Stimulated activated memory B cell treated with anti-CD40 and anti-IgM and Interleukin-4, amounts not matched to agents 10 μg/mL and 1 μg/mL and 100 μg/mL, for 72 hours (primary cell): Measurements from ENCODE around the gene RNF217.
A peak's percentile ranks its signal among the peaks of the same experiment; 100 is the strongest.

Experiments
- ATAC-seq: fragments of 150-1000 bp; cut with Tn5 transposase; 2 replicates; pipeline ENCODE4 v1.10.0; 2021
- H3K27ac Mint-ChIP-seq: one replicate; pipeline ENCODE4 v1.8.0; 2022; ENCODE audit warnings: mild to moderate bottlenecking, mixed read lengths
- H3K27me3 Mint-ChIP-seq: one replicate; pipeline ENCODE4 v1.8.0; 2022; ENCODE audit warnings: mixed read lengths
- H3K36me3 Mint-ChIP-seq: one replicate; pipeline ENCODE4 v1.8.0; 2022; ENCODE audit warnings: mixed read lengths
- H3K4me1 Mint-ChIP-seq: one replicate; pipeline ENCODE4 v1.8.0; 2022; ENCODE audit warnings: mixed read lengths
- H3K4me3 Mint-ChIP-seq: one replicate; pipeline ENCODE4 v1.8.0; 2022; ENCODE audit warnings: mild to moderate bottlenecking, moderate library complexity, mixed read lengths
- H3K9me3 Mint-ChIP-seq: one replicate; pipeline ENCODE4 v1.8.0; 2022; ENCODE audit warnings: mixed read lengths

The RNF217 gene

DNA sequence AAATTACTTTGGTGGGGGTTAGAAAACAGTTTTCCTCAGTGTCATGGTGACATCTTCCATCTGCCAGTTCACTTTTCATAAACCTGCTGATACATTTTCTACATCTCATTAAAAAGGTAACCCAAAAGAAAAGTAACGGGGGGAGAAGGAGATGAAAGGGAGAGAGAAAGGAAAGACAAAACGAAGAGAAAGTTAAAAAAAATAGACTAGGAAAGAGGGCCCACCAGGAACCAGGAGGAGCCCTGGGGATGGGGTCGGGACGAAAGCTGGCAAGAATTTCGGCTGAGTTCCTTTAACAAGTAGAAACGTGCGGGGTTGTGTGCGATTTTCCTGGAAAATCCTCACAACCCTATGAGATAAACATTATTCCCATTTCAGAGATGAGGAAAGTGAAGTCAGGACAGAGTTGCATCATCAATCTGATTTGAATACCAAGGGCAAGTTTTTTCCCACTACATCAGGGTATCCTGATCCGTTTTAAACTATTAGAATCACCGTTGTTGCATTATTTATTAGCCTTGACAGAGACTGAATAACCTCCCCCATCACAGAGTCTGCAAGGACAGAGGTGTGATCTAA is 137.9 kb downstream of the RNF217 start:
- peaks cover 8% of the 10 kb centered on the region for H3K4me1 Mint-ChIP-seq
- no peak for ATAC-seq
- no peaks in the 10 kb centered on the region for H3K36me3 Mint-ChIP-seq
- peaks cover 24% of the 10 kb centered on the region for H3K27me3 Mint-ChIP-seq
- no peak overlapping the region for H3K27ac Mint-ChIP-seq
- H3K4me3 Mint-ChIP-seq = peak overlapping the region; percentile 62
- H3K9me3 Mint-ChIP-seq = no peaks in the 10 kb centered on the region

DNA sequence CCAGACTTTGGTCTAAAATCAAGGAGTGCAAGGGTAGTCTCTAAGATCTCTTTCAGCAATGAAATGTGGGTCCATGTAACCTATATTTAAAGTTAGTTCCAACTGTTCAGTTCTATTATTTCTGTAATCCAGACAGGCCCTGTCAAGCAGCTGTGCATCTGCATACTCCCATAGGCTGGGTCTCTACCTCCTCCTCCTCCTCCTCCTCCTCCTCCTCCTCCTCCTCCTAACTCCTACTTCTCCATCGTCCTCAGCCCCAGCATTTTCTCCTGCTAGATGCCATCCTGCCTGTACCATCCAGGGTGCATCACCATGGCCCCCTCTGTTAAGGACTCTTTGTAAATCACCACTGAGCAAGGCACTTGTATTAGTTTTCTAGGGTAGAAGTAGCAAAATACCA is 138.9 kb downstream of the RNF217 start:
- no peaks in the 10 kb centered on the region for H3K36me3 Mint-ChIP-seq
- H3K27ac Mint-ChIP-seq = no peak overlapping the region
- H3K27me3 Mint-ChIP-seq = peaks cover 24% of the 10 kb centered on the region
- H3K4me3 Mint-ChIP-seq = no peak overlapping the region
- H3K9me3 Mint-ChIP-seq = no peaks in the 10 kb centered on the region
- peaks cover 8% of the 10 kb centered on the region for H3K4me1 Mint-ChIP-seq
- ATAC-seq = no peak

DNA sequence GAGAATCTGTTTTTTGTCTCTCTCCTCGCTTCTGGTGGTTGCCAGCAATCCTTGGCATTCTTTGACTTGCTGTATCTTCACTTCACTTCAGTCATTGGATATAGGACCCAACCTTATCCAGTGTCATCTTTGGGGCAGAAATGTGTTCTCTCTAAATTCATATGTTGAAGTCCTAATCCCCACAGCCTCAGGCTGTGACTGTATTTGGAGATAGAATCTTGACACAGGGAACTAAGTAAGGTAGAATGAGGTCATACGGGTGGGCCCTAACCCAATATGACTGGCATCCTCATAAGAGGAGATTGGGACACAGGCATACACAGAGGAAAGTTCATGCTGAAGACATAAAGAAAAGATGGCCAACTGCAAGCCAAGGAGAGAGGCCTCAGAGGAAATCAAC is 139.4 kb downstream of the RNF217 start:
- Mint-ChIP-seq H3K4me1 (peaks cover 8% of the 10 kb centered on the region), H3K27ac (no peak overlapping the region), H3K4me3 (no peak overlapping the region), H3K36me3 (no peaks in the 10 kb centered on the region), H3K9me3 (no peaks in the 10 kb centered on the region), H3K27me3 (peaks cover 21% of the 10 kb centered on the region)
- no peak for ATAC-seq

DNA sequence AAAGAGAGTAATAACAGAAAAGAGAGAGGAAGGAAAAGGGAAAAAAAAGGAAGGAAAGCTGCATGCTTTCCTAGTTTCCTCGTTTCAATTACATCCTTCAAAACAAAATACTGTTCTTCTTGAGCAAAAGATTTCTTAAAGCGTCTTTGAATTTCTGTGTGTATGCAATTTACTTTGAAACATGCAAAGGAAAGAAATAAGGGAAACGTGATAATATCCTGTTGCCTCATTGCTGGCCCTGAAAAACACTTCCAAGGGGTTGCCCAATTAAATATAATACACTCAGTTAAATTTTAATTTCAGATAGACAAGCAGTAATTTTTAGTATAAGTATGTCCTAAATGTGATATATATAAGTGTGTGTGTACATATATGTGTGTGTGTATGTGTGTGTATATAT is 140.2 kb downstream of the RNF217 start:
- Mint-ChIP-seq H3K4me1 (peaks cover 8% of the 10 kb centered on the region), H3K9me3 (no peaks in the 10 kb centered on the region), H3K36me3 (no peaks in the 10 kb centered on the region), H3K27ac (no peak overlapping the region), H3K4me3 (no peak overlapping the region), H3K27me3 (peaks cover 15% of the 10 kb centered on the region)
- no peak for ATAC-seq

DNA sequence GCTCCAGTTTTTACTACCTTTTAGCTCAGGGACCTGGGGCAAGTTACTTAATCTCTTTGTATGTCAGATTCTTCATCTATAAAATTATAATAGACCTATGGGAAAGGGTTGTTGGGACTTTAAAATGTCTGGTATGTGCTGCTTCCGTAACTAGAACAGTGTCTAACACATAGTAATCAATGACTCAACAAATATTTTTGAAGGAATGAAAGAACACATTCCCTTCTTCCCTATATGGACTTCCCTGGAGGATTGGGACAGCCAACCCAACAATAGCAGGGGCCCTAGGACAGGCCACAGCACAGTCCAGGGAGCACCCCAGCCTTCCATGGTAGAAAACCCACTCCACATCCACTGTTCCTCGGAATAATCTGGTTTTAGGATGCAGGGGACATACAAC is 140.7 kb downstream of the RNF217 start:
- no peak for ATAC-seq
- Mint-ChIP-seq H3K4me3 (no peak overlapping the region), H3K27me3 (peaks cover 15% of the 10 kb centered on the region), H3K27ac (no peak overlapping the region), H3K4me1 (peaks cover 8% of the 10 kb centered on the region), H3K36me3 (no peaks in the 10 kb centered on the region), H3K9me3 (no peaks in the 10 kb centered on the region)

DNA sequence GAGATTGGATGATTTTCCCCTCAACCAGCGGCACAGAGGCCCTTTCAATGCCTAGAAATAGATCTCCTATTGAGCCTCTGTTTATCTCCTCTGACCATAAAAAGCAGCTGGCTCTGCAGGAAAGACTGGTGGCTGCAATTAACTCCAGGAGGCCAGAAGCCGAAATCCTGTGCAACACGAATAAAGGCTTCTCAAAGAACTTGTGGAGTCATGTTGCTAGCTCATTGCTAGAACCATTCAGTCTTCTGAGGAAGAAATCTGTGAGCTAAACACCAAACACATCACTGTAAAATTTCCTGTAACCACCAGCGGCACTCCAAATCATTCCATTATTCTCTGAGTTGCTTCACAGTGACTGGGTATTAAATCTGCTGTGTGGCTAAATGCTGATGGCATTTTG is 142.2 kb downstream of the RNF217 start:
- Mint-ChIP-seq H3K4me3 (no peak overlapping the region), H3K27ac (no peak overlapping the region), H3K27me3 (peaks cover 12% of the 10 kb centered on the region), H3K4me1 (peaks cover 8% of the 10 kb centered on the region), H3K9me3 (peaks cover 4% of the 10 kb centered on the region), H3K36me3 (no peaks in the 10 kb centered on the region)
- ATAC-seq = no peak

DNA sequence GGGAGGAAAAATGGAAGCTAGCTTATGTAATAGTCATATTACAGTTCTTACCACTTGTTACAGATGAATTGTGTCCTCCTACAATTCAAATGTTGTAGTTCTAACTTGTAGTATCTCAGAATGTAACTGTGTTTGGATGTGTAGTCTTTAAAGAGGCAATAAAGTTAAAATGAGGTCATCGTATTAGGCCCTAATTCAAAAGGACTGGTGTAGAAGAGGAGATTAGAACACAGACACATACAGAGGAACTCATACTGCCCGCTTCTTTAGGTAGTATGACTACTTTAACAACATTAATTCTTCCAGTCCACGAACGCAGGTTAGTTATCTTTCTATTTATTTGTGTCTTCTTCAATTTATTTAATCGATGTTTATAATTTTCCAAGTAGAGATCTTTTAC is 144.8 kb downstream of the RNF217 start:
- no peaks in the 10 kb centered on the region for H3K36me3 Mint-ChIP-seq
- peaks cover 21% of the 10 kb centered on the region for H3K9me3 Mint-ChIP-seq
- no peak overlapping the region for H3K4me3 Mint-ChIP-seq
- H3K4me1 Mint-ChIP-seq = no peaks in the 10 kb centered on the region
- no peak overlapping the region for H3K27ac Mint-ChIP-seq
- ATAC-seq = no peak
- no peaks in the 10 kb centered on the region for H3K27me3 Mint-ChIP-seq

DNA sequence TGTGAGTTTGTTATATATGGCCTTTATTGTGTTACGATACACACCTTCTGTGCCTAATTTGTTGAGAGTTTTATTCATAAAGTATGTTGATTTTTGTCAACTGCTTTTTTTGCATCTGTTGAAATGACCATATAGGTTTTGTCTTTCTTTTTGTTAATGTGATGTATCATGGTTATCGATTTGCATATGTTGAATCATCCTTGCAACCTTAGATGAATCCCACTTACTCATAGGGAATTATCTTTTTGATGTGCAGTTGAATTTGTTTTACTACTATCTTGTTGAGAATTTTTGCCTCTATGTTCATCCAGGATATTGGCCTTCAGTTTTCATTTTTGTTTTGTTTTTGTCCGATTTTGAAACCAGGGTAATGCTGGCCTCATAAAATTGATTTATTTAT is 145.7 kb downstream of the RNF217 start:
- no peak overlapping the region for H3K27ac Mint-ChIP-seq
- H3K4me3 Mint-ChIP-seq = no peak overlapping the region
- no peaks in the 10 kb centered on the region for H3K4me1 Mint-ChIP-seq
- peaks cover 27% of the 10 kb centered on the region for H3K9me3 Mint-ChIP-seq
- ATAC-seq = no peak
- H3K36me3 Mint-ChIP-seq = no peaks in the 10 kb centered on the region
- H3K27me3 Mint-ChIP-seq = no peaks in the 10 kb centered on the region

DNA sequence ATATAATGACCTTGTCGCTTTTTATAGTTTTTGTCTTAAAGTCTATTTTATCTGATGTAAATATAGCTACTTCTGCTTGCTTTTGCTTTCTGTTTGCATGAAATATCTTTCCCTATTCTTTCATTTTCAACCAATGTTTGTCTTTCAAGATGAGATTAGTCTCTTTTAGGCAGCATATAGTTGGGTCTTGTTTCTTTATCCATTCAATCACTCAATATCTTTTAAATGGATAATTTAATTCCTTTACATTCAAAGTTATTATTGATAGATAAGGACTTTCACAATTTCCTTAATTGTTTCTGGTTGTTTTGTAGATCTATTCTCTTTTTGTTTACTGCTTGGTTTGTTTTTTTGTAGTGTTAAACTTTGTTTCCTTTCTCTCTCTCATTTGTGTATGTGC is 147.8 kb downstream of the RNF217 start:
- H3K27me3 Mint-ChIP-seq = no peaks in the 10 kb centered on the region
- peaks cover 27% of the 10 kb centered on the region for H3K9me3 Mint-ChIP-seq
- H3K4me1 Mint-ChIP-seq = no peaks in the 10 kb centered on the region
- H3K36me3 Mint-ChIP-seq = no peaks in the 10 kb centered on the region
- ATAC-seq = no peak
- no peak overlapping the region for H3K27ac Mint-ChIP-seq
- no peak overlapping the region for H3K4me3 Mint-ChIP-seq

DNA sequence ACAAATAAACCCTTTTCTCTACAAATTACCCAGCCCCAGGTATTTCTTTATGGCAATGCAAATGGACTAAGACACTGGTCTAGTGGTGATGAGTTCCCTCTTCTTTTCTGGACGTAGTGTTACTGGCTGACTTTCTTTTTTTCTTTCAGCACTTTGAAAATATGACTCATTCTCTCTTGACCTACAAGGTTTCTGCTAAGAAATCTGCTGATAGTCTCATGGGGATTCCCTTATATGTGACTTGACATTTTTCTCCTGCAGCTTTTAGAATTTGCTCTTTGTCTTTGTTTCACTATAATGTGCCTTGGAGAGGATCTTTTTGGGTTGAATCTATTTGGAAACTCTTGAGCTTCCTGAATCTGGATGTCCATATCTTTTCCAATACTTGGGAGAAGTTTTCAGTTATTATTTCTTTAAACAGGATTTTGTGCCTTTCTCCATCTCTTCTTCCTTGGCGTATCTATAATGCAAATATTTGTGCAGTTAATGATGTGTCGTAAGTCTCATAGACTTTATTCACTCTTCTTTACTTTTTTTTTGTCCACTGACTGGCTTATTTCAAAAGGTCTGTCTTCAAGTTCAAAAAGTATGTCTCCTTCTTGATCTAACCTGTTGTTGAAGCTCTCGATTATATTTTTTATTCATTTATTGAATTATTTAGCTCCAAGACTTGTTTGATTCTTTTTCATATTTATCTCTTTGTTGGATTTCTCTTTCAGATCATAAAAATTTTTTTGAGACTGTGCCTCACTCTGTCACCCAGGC is 149.2 kb downstream of the RNF217 start:
- Mint-ChIP-seq H3K9me3 (peaks cover 27% of the 10 kb centered on the region), H3K27ac (no peak overlapping the region), H3K4me1 (no peaks in the 10 kb centered on the region), H3K27me3 (no peaks in the 10 kb centered on the region), H3K4me3 (no peak overlapping the region), H3K36me3 (no peaks in the 10 kb centered on the region)
- ATAC-seq = no peak

DNA sequence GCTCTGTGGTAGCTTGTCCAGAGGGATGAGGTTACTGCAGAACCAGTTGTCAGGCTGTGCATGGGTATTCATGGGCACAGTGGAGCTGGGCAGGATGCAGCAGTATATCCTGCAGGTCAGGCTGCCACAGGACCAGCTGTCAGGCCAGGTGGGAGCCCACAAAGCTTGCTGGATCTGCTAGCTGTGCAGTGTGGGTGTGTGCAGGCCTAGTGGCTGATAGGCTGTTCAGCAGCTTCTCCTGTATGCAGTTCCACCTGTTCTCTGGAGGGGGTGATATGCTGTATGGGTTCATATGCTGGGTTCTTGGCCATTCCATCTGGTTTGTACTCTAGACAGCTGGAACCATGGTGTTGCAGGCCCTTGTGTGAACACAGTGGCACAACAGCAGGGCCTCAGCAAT is 150.7 kb downstream of the RNF217 start:
- Mint-ChIP-seq H3K9me3 (peaks cover 27% of the 10 kb centered on the region), H3K27ac (no peak overlapping the region), H3K4me1 (no peaks in the 10 kb centered on the region), H3K27me3 (no peaks in the 10 kb centered on the region), H3K36me3 (no peaks in the 10 kb centered on the region), H3K4me3 (no peak overlapping the region)
- ATAC-seq = no peak

DNA sequence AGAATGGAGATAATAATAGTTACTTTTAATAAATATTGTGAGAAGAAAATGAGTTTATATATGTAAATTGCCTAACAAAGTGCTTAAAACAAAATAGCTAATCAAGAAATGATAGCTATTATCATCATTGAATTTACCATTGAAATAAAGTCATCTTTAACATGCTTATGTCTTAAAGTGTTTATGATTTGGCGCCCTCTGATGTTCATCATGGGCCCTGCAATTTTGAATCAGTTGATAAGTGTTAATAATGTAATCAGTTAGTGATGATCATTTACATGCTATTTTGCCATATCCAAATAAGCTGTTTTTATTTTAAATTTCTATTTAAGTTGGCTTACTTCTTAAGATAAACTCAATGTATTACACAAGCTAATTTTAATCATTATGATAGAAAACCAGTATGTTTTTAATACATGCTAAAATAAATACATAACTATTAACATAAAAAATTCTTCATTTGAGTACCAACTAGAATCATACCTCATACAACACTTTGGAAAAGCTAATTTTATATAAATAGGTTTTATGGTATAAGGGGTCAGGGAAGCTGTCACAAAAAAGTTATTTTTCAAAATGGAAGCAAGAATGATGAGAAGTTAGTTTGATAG is 152.1 kb downstream of the RNF217 start:
- Mint-ChIP-seq H3K4me1 (no peaks in the 10 kb centered on the region), H3K27me3 (no peaks in the 10 kb centered on the region), H3K9me3 (peaks cover 23% of the 10 kb centered on the region), H3K27ac (no peak overlapping the region), H3K36me3 (no peaks in the 10 kb centered on the region), H3K4me3 (no peak overlapping the region)
- no peak for ATAC-seq

DNA sequence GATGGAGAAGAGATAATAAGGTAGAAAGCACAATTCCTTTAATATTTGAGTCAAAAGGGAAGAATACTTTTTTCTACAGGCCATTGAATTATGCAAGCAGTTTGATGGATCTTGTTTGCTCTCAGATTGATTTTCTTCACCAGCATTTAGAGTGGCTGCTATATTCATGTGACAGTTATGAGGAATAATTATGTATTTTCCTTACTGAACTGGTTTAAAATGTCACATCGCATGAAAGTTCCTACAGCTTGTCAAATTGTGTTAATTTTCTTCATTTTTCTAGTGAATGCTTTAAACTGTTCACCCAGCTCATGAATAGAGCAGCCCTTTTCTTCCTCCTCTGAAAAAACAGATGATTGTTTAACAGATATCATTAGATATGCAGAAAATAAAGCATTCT is 153.9 kb downstream of the RNF217 start:
- H3K27ac Mint-ChIP-seq = no peak overlapping the region
- H3K4me1 Mint-ChIP-seq = no peaks in the 10 kb centered on the region
- no peaks in the 10 kb centered on the region for H3K36me3 Mint-ChIP-seq
- H3K27me3 Mint-ChIP-seq = peaks cover 8% of the 10 kb centered on the region
- peaks cover 11% of the 10 kb centered on the region for H3K9me3 Mint-ChIP-seq
- H3K4me3 Mint-ChIP-seq = no peak overlapping the region
- no peak for ATAC-seq

DNA sequence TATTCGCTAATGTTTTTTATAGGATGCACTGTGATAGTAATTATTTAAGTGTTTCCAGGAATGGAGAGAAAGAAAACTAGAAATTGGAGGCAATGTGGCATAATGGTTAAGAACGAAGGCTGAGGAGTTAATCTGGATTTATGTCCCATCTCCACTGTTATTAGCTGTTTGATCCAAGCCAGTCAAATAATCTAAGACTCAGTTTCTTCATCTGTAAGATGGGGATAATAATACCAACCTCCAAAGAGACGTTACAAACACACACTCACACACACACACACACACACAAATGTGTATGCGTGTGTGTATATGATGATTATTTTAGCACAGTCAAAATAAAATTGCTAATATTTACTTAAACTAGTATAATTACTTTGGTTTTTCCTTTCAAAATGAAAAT is 154.5 kb downstream of the RNF217 start:
- Mint-ChIP-seq H3K36me3 (no peaks in the 10 kb centered on the region), H3K27me3 (peaks cover 13% of the 10 kb centered on the region), H3K4me3 (no peak overlapping the region)

DNA sequence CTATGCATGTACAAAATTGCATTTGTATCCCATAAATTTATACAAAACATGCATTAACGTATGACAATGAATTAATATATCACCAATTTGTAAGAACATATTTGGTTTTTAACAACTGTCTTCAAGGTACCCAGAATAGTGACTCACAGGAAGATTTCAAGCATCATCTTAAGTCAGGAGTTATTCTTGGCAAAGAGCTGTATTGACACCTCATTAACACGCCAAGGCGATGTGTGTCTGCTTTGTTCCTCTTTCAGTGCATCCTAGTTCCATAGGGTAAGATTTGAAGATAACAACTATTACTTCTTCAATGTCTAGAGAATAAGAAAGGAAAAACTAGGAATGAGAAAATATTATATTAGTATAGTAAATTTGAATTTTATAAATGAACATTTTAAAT is 155.6 kb downstream of the RNF217 start:
- H3K4me3 Mint-ChIP-seq = no peak overlapping the region

More for the DNA sequence above, 154.5 kb downstream of the RNF217 start:
- no peak for ATAC-seq
- no peaks in the 10 kb centered on the region for H3K4me1 Mint-ChIP-seq
- H3K9me3 Mint-ChIP-seq = peaks cover 6% of the 10 kb centered on the region
- no peak overlapping the region for H3K27ac Mint-ChIP-seq

DNA sequence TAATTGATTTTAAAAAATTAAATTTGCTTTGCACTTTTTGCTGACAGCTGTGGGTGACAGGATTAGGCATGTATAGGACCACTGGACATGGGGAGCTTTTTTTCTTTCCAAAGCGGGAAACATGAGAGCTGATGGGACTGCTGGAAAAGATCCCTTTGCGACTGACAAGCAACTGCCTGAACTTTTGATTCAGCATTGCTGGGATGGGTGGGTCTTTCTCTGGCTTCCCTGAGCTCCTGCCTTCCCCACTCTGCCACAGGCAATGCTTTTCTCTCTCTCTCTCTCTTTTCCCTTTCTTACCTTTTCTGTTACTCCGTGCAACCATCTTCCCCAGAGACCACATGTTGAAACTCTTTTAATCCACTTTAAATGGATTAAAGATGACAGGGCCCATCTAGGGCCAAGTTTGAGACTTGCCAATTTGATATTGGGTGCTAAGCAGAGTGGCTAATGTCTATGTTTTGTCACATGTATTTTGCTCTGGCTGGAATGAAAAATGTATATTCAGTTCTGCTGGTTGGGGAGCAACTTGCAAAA is 157.9 kb downstream of the RNF217 start:
- no peak overlapping the region for H3K27ac Mint-ChIP-seq
- peaks cover 3% of the 10 kb centered on the region for H3K9me3 Mint-ChIP-seq
- peaks cover 13% of the 10 kb centered on the region for H3K27me3 Mint-ChIP-seq
- no peak for ATAC-seq
- no peaks in the 10 kb centered on the region for H3K4me1 Mint-ChIP-seq
- no peak overlapping the region for H3K4me3 Mint-ChIP-seq
- no peaks in the 10 kb centered on the region for H3K36me3 Mint-ChIP-seq

More for the DNA sequence above, 155.6 kb downstream of the RNF217 start:
- Mint-ChIP-seq H3K36me3 (no peaks in the 10 kb centered on the region), H3K9me3 (no peaks in the 10 kb centered on the region), H3K27me3 (peaks cover 13% of the 10 kb centered on the region), H3K4me1 (no peaks in the 10 kb centered on the region), H3K27ac (no peak overlapping the region)
- no peak for ATAC-seq
